Esophagus squamous epithelium (tissue), 4 donors: Measurements from ENCODE around the gene UNC13C.

Experiments used
- POLR2A ChIP-seq, 4 donors: fragments of 450-650 bp; IDR thresholded peaks; one replicate each; pipeline ENCODE4 v1.6.1; 2017; ENCODE audit warnings: antibody characterized with exemption in 4 of 4, mild to moderate bottlenecking in 4 of 4, moderate library complexity in 3 of 4
- TF ChIP-seq, protein P1 (sequence below), 6 experiments: fragments of 450-650 bp in 4 of 6; fragments of 200-600 bp in 2 of 6; sonication (generic) in 2 of 6; IDR thresholded peaks; one replicate each; pipeline ENCODE4 v1.5.1; 2016 to 2019; ENCODE audit warnings: antibody characterized with exemption in 6 of 6, mild to moderate bottlenecking in 4 of 6, moderate library complexity in 4 of 6

DNA sequence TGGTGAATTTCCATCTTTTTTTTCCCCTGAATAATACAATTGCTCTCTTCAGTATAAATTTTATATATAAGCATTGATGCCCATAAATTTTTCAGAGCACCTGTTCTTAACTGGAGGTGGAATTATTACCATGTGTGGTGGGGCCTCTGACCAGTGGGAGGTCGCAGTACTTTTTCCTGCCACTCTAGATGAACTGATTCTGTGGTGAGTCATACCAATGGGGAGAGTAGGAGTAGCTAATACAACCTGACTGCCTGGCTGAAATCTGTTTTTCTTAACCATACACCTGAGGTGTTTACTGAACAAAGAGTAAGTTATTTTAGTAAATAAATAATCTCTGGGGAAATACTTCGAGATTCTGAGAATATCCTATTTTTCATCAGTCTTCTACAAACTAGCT, 67.2 kb downstream of the UNC13C start:
- no peak for TF ChIP-seq POLR2A (IDR thresholded peaks at IDR 0.05)
- TF ChIP-seq, protein P1, sequence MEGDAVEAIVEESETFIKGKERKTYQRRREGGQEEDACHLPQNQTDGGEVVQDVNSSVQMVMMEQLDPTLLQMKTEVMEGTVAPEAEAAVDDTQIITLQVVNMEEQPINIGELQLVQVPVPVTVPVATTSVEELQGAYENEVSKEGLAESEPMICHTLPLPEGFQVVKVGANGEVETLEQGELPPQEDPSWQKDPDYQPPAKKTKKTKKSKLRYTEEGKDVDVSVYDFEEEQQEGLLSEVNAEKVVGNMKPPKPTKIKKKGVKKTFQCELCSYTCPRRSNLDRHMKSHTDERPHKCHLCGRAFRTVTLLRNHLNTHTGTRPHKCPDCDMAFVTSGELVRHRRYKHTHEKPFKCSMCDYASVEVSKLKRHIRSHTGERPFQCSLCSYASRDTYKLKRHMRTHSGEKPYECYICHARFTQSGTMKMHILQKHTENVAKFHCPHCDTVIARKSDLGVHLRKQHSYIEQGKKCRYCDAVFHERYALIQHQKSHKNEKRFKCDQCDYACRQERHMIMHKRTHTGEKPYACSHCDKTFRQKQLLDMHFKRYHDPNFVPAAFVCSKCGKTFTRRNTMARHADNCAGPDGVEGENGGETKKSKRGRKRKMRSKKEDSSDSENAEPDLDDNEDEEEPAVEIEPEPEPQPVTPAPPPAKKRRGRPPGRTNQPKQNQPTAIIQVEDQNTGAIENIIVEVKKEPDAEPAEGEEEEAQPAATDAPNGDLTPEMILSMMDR (IDR thresholded peaks at IDR 0.05), result no peak
